Sigmoid colon (tissue), 7 donors: ENCODE data around the gene TNK2. TPM values are rescaled to one million over a fixed set of nuclear protein-coding genes. Genes with fewer than 3 reads are reported as not detected.
"Not testable (repeated sequence)": the region's sequence is repeated elsewhere in the genome, so short reads cannot be mapped to it uniquely, and the experiment has no call there.

Source experiments
- DNase-seq: peaks from one replicate; pipeline ENCODE4 v3.0.0-alpha.2; 2019
- H3K27ac ChIP-seq, 4 donors: fragments of 200-600 bp; sonication (generic); one replicate each; pipeline ENCODE4 v1.5.1; 2016 to 2019; ENCODE audit warnings: mild to moderate bottlenecking in 1 of 4
- H3K27me3 ChIP-seq, 3 donors: fragments of 200-600 bp; sonication (generic); one replicate each; pipeline ENCODE4 v1.5.1; 2019; ENCODE audit warnings: mild to moderate bottlenecking in 1 of 3
- H3K36me3 ChIP-seq, 4 donors: fragments of 200-600 bp; sonication (generic); one replicate each; pipeline ENCODE4 v1.5.1; 2016 to 2019
- H3K4me1 ChIP-seq, 4 donors: fragments of 200-600 bp; sonication (generic); one replicate each; pipeline ENCODE4 v1.5.1; 2017 to 2019
- H3K4me3 ChIP-seq, 4 donors: fragments of 200-600 bp; sonication (generic); one replicate each; pipeline ENCODE4 v1.5.1; 2017 to 2019; ENCODE audit warnings: mild to moderate bottlenecking in 2 of 4, moderate library complexity in 1 of 4
- H3K9me3 ChIP-seq, 4 donors: fragments of 200-600 bp in 3 of 4; sonication (generic) in 3 of 4; one replicate each; pipeline versions ENCODE4 v1.5.1 to v1.6.1; 2013 to 2019
- EP300 ChIP-seq, 4 donors: sonication (generic); formaldehyde crosslinking; IDR thresholded peaks; one replicate each; pipeline ENCODE4 v1.6.1; 2017; ENCODE audit warnings: antibody characterized with exemption in 4 of 4
- POLR2A ChIP-seq, 2 donors: fragments of 450-650 bp; IDR thresholded peaks; one replicate each; pipeline ENCODE4 v1.6.1; 2016; ENCODE audit warnings: antibody characterized with exemption in 2 of 2, mild to moderate bottlenecking in 2 of 2, moderate library complexity in 2 of 2
- POLR2AphosphoS5 ChIP-seq, 4 donors: sonication (generic); formaldehyde crosslinking; IDR thresholded peaks; one replicate each; pipeline ENCODE4 v1.6.1; 2017; ENCODE audit warnings: antibody characterized with exemption in 4 of 4
- WGBS, 2 donors: extraction: QIAGEN DNeasy Blood & Tissue Kit; methylation state at CpG; one replicate each; pipeline ENCODE4 v1.1.7; 2013; 5-methylcytosine and 5-hydroxymethylcytosine counted together
- intact Hi-C: fragments of 100-400 bp; cut with DNase I; formaldehyde crosslinking; loops from one replicate; pipeline ENCODE4 v1.15.1; 2023
- polyA plus RNA-seq, 3 donors: library from polyadenylated mRNA; stranded (reverse); fragments of 200-250 nt; gene quantifications; one replicate each; pipeline ENCODE4 v1.2.3, GENCODE V29; 2013
- total RNA-seq, 4 donors: library from RNA; depleted of rRNA; stranded (reverse); fragments of >200 nt; gene quantifications; one replicate each; pipeline ENCODE4 v1.1.0, GENCODE V29; 2016
- TF ChIP-seq, protein P1 (sequence below), 4 experiments: fragments of 450-650 bp in 3 of 4; fragments of 200-600 bp in 1 of 4; IDR thresholded peaks; one replicate each; pipeline ENCODE4 v1.5.1; 2016 to 2019; ENCODE audit warnings: antibody characterized with exemption in 4 of 4, mild to moderate bottlenecking in 3 of 4, moderate library complexity in 2 of 4
- donor health status: healthy with polysubstance abuse.
- donor health status: Bipolar disorder and iron deficiency.
- donor health status: healthy.

TNK2 gene
- total and polyA plus RNA-seq, 7 donors: 8.4 to 44.0 (median 17.1) TPM

GRCh38 chr3:195825857-195826804 lies 82.2 kb downstream of the TNK2 start:
- H3K4me3 ChIP-seq: no peak overlapping the region
- H3K9me3 ChIP-seq: no peaks in the 10 kb centered on the region
- H3K4me1 ChIP-seq: no peaks in the 10 kb centered on the region
- TF ChIP-seq POLR2AphosphoS5 (IDR thresholded peaks at IDR 0.05) (no peak), EP300 (IDR thresholded peaks at IDR 0.05) (no peak), POLR2A (IDR thresholded peaks at IDR 0.05) (no peak)
- TF ChIP-seq, protein P1, sequence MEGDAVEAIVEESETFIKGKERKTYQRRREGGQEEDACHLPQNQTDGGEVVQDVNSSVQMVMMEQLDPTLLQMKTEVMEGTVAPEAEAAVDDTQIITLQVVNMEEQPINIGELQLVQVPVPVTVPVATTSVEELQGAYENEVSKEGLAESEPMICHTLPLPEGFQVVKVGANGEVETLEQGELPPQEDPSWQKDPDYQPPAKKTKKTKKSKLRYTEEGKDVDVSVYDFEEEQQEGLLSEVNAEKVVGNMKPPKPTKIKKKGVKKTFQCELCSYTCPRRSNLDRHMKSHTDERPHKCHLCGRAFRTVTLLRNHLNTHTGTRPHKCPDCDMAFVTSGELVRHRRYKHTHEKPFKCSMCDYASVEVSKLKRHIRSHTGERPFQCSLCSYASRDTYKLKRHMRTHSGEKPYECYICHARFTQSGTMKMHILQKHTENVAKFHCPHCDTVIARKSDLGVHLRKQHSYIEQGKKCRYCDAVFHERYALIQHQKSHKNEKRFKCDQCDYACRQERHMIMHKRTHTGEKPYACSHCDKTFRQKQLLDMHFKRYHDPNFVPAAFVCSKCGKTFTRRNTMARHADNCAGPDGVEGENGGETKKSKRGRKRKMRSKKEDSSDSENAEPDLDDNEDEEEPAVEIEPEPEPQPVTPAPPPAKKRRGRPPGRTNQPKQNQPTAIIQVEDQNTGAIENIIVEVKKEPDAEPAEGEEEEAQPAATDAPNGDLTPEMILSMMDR (IDR thresholded peaks at IDR 0.05): no peak
- DNase-seq: no peak
- 93 to 95% methylated on average over 47 of the region's 47 CpGs for WGBS, 2 donors
- H3K27me3 ChIP-seq: peaks cover 0 to 26% (median 2%) of the 10 kb centered on the region in 3 donors
- no peak overlapping the region for H3K27ac ChIP-seq
- H3K36me3 ChIP-seq: no peaks in the 10 kb centered on the region
- intact Hi-C loops: no loop called here

DNA sequence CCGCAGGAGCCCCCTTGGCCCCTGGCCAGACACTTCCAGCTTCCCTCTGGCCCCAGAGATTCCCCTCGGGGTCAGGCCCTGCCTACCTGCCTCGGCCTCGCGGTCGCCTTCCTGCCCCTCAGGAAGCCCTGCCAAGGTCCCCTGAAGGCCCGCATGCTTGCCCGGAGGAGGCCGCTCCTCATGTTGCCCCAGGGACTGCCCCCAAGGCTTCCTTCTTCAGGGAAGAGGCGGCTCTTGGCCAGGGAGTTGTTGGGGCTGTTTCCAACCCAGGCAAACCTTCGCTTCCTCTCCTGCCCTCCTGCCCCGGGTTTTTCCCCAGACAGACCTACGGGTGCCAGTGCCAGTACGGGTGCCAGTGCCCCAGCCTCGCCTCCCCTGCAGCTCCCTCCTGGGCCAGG lies 83.2 kb downstream of the TNK2 start:
- H3K27ac ChIP-seq: no peak overlapping the region

GRCh38 chr3:195824425-195825190 lies 83.7 kb downstream of the TNK2 start:
- intact Hi-C loops, H3K27ac ChIP-seq, H3K4me1 ChIP-seq, H3K4me3 ChIP-seq, H3K9me3 ChIP-seq, DNase-seq, H3K36me3 ChIP-seq: not testable (repeated sequence)
- H3K27me3 ChIP-seq: peaks cover 0 to 26% (median 2%) of the 10 kb centered on the region in 3 donors
- WGBS, 2 donors: 77 to 91% methylated on average over 13 of the region's 13 CpGs

More for the DNA sequence above, 83.2 kb downstream of the TNK2 start:
- Histone ChIP-seq H3K4me3 (no peak overlapping the region), H3K36me3 (no peaks in the 10 kb centered on the region), H3K27me3 (peaks cover 0 to 26% (median 2%) of the 10 kb centered on the region in 3 donors), H3K9me3 (no peaks in the 10 kb centered on the region), H3K4me1 (no peaks in the 10 kb centered on the region)
- intact Hi-C loops: no loop called here
- WGBS, 2 donors: 78 to 85% methylated on average over 15 of the region's 15 CpGs
- TF ChIP-seq EP300 (IDR thresholded peaks at IDR 0.05) (no peak), POLR2A (IDR thresholded peaks at IDR 0.05) (no peak), POLR2AphosphoS5 (IDR thresholded peaks at IDR 0.05) (no peak)
- TF ChIP-seq, protein P1 (IDR thresholded peaks at IDR 0.05): no peak
- no peak for DNase-seq

DNA sequence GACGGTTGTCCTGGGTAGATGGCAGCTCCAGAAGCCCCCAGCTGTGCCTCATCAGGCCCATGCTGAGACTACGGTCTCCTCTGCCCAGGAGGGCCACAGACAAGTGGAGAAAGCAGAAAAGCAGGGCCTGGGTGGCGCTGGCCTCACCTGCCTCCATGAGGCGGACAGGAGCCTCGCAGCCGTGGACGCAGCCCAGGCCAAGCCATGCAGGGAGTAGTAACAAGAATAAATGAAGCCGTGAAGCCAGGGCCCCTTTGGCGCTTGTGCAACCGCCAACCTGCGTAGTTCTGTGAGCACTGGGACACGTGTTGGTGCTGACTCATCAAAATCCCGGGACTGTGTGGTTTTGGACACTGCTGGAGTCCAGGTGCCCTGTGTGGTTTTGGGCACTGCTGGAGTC lies 84.4 kb downstream of the TNK2 start:
- Histone ChIP-seq H3K27ac (no peak overlapping the region), H3K27me3 (peaks cover 0 to 26% (median 2%) of the 10 kb centered on the region in 3 donors), H3K9me3 (no peaks in the 10 kb centered on the region), H3K4me1 (no peaks in the 10 kb centered on the region), H3K4me3 (no peak overlapping the region), H3K36me3 (no peaks in the 10 kb centered on the region)
- no peak for DNase-seq
- intact Hi-C loops: no loop called here
- TF ChIP-seq EP300 (IDR thresholded peaks at IDR 0.05) (no peak), POLR2AphosphoS5 (IDR thresholded peaks at IDR 0.05) (no peak), POLR2A (IDR thresholded peaks at IDR 0.05) (no peak)
- TF ChIP-seq, protein P1 (IDR thresholded peaks at IDR 0.05): no peak
- WGBS, 2 donors: 23 to 67% methylated on average over 13 of the region's 13 CpGs

- no peak overlapping the region for H3K27ac ChIP-seq
- peaks cover 0 to 26% (median 2%) of the 10 kb centered on the region in 3 donors for H3K27me3 ChIP-seq
- no peak for TF ChIP-seq POLR2A (IDR thresholded peaks at IDR 0.05)
- TF ChIP-seq, protein P1 (IDR thresholded peaks at IDR 0.05): no peak
- no peak for TF ChIP-seq EP300 (IDR thresholded peaks at IDR 0.05)
- no peak for TF ChIP-seq POLR2AphosphoS5 (IDR thresholded peaks at IDR 0.05)
- 8 to 51% methylated on average over 10 of the region's 10 CpGs for WGBS, 2 donors
- H3K36me3 ChIP-seq: no peaks in the 10 kb centered on the region
- H3K4me1 ChIP-seq: no peaks in the 10 kb centered on the region
- H3K4me3 ChIP-seq: no peak overlapping the region
- DNase-seq: no peak
- no peaks in the 10 kb centered on the region for H3K9me3 ChIP-seq
- intact Hi-C loops: no loop called here
These were observed 85.1 kb downstream of the TNK2 start for GRCh38 chr3:195823280-195823679.
